SK-MEL-5 (cell line): ENCODE data around the gene MYO15B. TPM values are rescaled to one million over a fixed set of nuclear protein-coding genes. Genes with fewer than 3 reads are reported as not detected.

Experiments
- DNase-seq: peaks from one replicate; pipeline ENCODE4 v3.0.0-alpha.2; 2016; ENCODE audit warnings: low read depth, low spot score
- in situ Hi-C: cut with HindIII; loops from 2 replicates; pipeline ENCODE4 v1.10.0; 2016; ENCODE audit warnings: low sequenced_read_pairs, high pct_unique_total_duplicates, low pct_unique_long_range_greater_than_20kb
- total RNA-seq: library from RNA; depleted of rRNA; stranded (reverse); fragments of >200 nt; shearing (Covaris generic); gene quantifications from 2 replicates; pipeline ENCODE4 v1.2.3, GENCODE V29; 2014

MYO15B gene
- total RNA-seq, 1 experiment from 2014 or later: 1.6 TPM

GRCh38 chr17:75639771-75640555 lies 52.4 kb downstream of the MYO15B start:
- DNase-seq: no peak
- in situ Hi-C loops: no loop called here

GRCh38 chr17:75640556-75641119 lies 53.0 kb downstream of the MYO15B start:
- no peak for DNase-seq
- in situ Hi-C loops: no loop called here

- no peak for DNase-seq
- in situ Hi-C loops: no loop called here
Measured at GRCh38 chr17:75641343-75641742, 53.7 kb downstream of the MYO15B start.

- in situ Hi-C loops: no loop called here
- no peak for DNase-seq
Measured at GRCh38 chr17:75642182-75642783, 54.7 kb downstream of the MYO15B start.

- in situ Hi-C loops: no loop called here
- DNase-seq: no peak
Measured at GRCh38 chr17:75642784-75643642, 55.4 kb downstream of the MYO15B start.

- DNase-seq: no peak
Measured at GRCh38 chr17:75643643-75644017, 56.0 kb downstream of the MYO15B start.

GRCh38 chr17:75645501-75645888 lies 57.9 kb downstream of the MYO15B start:
- in situ Hi-C loops: no loop called here
- DNase-seq: no peak

More at GRCh38 chr17:75643643-75644017, 56.0 kb downstream of the MYO15B start:
- in situ Hi-C loops: no loop called here

GRCh38 chr17:75645889-75646637 lies 58.5 kb downstream of the MYO15B start:
- in situ Hi-C loops: no loop called here
- no peak for DNase-seq

GRCh38 chr17:75646638-75646992 lies 59.0 kb downstream of the MYO15B start:
- in situ Hi-C loops: no loop called here
- DNase-seq: no peak

GRCh38 chr17:75647061-75647460 lies 59.5 kb downstream of the MYO15B start:
- in situ Hi-C loops: no loop called here
- DNase-seq: no peak

GRCh38 chr17:75647921-75648320 lies 60.3 kb downstream of the MYO15B start:
- in situ Hi-C loops: no loop called here
- DNase-seq: no peak

GRCh38 chr17:75649687-75650086 lies 62.1 kb downstream of the MYO15B start:
- DNase-seq: no peak
- in situ Hi-C loops: no loop called here

- in situ Hi-C loops: no loop called here
- DNase-seq: no peak
Measured at GRCh38 chr17:75650874-75651273, 63.3 kb downstream of the MYO15B start.

- DNase-seq: no peak
- in situ Hi-C loops: no loop called here
Measured at GRCh38 chr17:75652341-75652740, 64.7 kb downstream of the MYO15B start.

GRCh38 chr17:75652934-75653549 lies 65.4 kb downstream of the MYO15B start:
- DNase-seq: peak; percentile 76
- in situ Hi-C loops: no loop called here

GRCh38 chr17:75654176-75654575 lies 66.6 kb downstream of the MYO15B start:
- in situ Hi-C loops: no loop called here
- peak; percentile 49 for DNase-seq

GRCh38 chr17:75658237-75658636 lies 70.6 kb downstream of the MYO15B start:
- no peak for DNase-seq
- in situ Hi-C loops: no loop called here
